LNCaP clone FGC (cell line): ENCODE results near the gene CACNA1G.

Source experiments
- DNase-seq: peaks from one replicate; pipeline ENCODE4 v3.0.0-alpha.2; 2011; ENCODE audit warnings: low read depth
- H3K4me3 ChIP-seq: 2 replicates; pipeline ENCODE4 v1.5.1; 2011; ENCODE audit warnings: mild to moderate bottlenecking, low read depth, low read length, control low read depth
- TF ChIP-seq, protein P1 (sequence below): IDR thresholded peaks from 2 replicates; pipeline ENCODE4 v1.5.1; 2012; ENCODE audit warnings: mild to moderate bottlenecking; ENCODE audit not compliant: control insufficient read depth, insufficient read depth; ENCODE audit errors: extremely low read depth

CACNA1G gene

DNA sequence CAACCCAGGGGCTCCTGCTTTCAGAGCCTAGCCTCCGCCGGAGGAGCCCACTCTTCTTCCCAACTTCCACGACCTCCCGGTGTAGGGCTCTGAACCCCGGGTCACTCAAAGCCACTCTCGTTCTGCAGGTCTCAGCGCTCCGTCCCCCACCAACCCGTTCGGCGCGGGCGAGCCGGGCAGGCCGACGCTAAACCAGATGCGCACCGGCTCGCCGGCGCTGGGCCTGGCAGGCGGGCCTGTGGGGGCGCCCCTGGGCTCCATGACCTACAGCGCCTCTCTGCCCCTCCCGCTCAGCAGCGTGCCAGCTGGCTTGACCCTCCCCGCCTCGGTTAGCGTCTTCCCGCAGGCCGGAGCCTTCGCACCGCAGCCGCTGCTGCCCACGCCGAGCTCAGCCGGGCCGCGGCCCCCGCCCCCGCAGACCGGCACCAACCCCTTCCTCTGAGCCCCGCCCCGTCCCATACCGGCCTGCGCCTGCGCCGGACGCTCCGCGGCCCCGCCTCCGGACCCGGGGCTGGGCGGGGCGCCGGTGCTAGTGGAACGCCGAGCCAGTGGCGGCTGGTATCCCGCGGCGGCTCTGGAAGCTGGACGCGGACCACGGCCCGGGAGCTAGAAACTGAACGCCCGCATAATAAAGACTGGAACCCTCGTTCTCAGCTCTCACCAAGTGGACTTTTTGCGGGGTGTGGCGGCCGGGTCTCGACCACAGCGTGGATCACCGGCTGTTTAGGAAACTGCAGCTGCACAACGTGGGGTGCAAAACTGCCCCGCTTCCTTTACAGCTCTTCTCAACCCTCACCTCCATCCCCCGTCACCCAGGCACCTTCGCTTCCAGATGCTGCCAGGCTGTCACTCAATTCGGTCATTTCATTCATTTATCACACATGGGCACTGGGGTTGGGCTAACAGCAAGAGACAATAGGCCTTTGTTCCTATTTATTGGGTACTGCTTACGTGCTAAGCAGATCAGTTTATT lies 18.5 kb upstream of the CACNA1G start:
- H3K4me3 ChIP-seq, result peak overlapping the region; percentile 57
- DNase-seq, result no peak
- TF ChIP-seq, protein P1, sequence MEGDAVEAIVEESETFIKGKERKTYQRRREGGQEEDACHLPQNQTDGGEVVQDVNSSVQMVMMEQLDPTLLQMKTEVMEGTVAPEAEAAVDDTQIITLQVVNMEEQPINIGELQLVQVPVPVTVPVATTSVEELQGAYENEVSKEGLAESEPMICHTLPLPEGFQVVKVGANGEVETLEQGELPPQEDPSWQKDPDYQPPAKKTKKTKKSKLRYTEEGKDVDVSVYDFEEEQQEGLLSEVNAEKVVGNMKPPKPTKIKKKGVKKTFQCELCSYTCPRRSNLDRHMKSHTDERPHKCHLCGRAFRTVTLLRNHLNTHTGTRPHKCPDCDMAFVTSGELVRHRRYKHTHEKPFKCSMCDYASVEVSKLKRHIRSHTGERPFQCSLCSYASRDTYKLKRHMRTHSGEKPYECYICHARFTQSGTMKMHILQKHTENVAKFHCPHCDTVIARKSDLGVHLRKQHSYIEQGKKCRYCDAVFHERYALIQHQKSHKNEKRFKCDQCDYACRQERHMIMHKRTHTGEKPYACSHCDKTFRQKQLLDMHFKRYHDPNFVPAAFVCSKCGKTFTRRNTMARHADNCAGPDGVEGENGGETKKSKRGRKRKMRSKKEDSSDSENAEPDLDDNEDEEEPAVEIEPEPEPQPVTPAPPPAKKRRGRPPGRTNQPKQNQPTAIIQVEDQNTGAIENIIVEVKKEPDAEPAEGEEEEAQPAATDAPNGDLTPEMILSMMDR, result 0 out of 2 replicates have a peak, but pooled peaks have one; percentile 19

DNA sequence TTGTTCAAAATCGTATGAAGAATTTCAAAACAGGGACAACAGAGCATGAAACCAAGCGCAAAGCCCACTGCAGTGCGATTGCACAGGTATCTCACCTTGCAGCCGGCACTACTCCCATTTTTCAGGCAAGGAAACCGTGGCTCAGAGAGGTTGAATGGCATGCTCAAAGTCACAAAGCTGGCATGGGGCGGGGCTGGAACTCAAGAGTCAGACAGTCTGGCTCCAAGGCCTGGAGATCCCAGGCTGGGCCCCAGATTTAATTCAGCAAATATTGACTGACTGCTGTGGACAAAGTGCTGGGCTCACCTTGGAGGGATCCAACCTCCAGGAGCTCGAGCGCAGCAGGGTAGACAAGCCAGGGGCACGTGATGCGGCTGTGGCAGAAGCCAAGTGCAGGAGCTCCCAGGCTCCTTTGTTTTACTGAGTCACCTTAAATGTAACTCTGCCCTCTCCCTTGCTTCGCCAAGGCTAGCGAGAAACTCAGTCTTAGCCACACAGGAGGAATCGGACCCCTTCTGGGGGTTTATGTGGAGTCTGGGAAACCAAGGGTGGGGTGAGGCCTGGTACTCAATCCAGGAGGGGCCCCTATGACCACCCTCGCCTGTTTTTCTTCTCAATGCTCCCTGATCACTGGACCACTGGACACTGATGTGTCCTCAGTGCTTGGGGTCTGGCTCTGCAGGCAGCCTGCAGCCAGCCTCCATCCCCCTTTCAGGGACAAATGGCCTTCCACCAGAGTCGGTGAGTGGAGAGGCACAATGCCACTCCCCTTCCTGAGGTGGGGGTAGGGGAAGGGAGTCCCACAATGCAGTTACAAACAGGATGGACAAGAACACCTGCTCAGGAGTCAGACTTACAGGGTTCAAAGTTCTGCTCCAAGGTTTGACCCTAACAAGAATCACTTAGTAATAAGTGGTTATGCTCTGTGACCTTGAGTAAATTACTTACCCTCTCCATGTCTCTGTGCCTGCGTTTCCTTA lies 17.4 kb upstream of the CACNA1G start:
- H3K4me3 ChIP-seq, result peak overlapping the region; percentile 57
- TF ChIP-seq, protein P1, result no peak
- peak; percentile 99 for DNase-seq

DNA sequence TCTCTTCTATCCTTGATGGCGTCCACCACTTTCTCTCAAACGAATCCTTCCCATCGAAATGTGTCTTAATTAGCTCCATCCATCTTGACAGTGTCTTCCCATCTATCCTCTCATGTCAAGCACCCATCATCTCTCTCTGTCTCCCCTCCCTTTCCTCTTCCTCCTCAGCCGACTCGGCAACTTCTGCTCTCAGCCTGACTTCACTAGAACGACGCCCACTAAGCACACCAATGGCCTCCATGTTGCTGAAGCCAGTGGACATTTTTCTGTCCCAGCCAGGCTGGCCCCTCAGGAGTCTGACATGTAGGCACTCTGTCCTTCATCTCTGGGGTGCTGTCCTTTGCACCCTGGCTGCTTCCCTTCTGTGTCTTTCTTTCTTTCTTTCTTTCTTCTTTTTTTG lies 16.0 kb upstream of the CACNA1G start:
- no peak for DNase-seq
- TF ChIP-seq, protein P1, result no peak

DNA sequence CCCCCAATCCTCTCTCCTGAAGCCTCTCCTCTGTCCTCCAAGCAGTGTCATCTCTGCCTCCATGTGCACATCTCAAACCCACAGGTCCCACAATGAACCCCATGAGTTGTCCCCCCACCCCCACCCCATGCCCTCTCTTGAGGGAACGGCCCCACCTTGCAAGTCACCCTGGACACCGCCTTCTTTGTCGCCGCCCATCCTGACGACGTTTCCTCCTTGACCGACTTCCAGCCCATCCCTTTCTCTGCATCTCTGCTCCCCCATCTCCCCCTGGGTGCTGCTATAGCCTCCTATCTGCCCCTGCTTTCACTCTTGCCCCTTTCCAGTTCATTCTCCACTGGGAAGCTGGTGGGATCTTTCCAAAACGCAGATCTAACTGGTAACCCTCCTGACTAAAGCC lies 15.2 kb upstream of the CACNA1G start:
- no peak overlapping the region for H3K4me3 ChIP-seq
- TF ChIP-seq, protein P1, result no peak
- DNase-seq, result no peak

More for the DNA sequence above, 16.0 kb upstream of the CACNA1G start:
- H3K4me3 ChIP-seq, result no peak overlapping the region

DNA sequence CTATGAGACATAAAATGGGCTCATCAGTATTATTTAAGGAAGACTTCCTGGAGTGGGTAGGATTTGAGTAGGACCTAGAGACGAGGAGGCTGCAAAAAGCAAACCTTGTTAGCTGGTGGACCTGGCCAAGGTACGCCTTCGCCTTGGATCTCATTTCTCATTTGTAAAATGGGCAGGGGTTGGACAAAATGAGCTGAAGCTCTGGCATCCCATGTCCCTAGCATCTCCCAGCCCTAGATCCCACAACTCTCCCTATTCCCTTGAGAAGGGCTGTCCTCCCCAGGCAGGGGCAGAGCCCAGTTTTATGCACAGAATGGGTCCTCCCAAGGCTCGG lies 13.8 kb upstream of the CACNA1G start:
- TF ChIP-seq, protein P1, result no peak
- H3K4me3 ChIP-seq, result peak overlapping the region; percentile 79
- DNase-seq, result no peak

DNA sequence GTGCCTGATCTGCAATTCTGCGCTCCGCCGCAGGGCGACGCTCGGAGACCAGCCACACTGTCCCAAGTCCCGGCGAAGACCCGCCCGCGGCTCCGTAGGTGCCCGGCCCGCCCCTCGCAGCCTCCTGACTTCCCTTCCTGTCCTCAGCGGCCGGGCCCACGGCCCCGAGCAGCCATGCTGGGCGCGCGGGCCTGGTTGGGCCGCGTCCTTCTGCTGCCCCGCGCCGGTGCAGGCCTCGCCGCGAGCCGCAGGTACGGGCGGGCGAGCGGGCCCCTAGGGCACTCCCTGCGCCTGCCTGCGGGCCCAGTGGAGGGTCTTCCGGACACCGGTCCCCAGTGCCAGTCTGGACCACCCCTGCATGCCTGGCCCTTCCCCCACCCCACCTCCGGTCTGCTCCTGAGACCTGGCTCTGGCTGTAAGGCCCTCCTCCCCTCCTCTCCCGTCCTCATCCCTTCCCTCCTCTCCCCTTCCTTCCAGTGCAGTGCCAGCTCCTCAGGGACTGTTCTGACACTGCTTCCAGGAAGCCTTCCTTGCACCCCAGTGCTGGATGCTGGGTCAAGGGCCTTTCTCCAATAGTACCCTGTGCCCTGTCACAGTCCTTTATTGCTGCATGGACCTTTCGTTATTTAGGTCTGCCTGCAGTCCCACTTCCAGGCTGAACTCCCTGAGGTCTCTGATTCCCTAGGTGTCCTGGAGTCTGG lies 13.3 kb upstream of the CACNA1G start, which contains the start of gene SPATA20:
Gene SPATA20 (plus strand): TSS at position 140 of the 701 bp plus-strand sequence. CDS start 35 bp downstream, at position 175.
- DNase-seq, result peak; percentile 63
- TF ChIP-seq, protein P1, result peak; percentile 94
- H3K4me3 ChIP-seq, result peak within 1 kb of the TSS; percentile 79
